ENCODE measurements around the gene RPL38. TPM values are rescaled to one million over a fixed set of nuclear protein-coding genes. Genes with fewer than 3 reads are reported as not detected.

RPL38 gene
- total RNA-seq, 1 donor from 2014 or later: 1,161 TPM

GRCh38 chr17:74204474-74204873, 996 bp downstream of the RPL38 start:
- intact Hi-C loops (cut with micrococcal nuclease): loop anchor here (5.0 kb wide), 2 partner anchors 308 to 533 kb away; partner anchors contain the start of gene RAB37
- DNase-seq (ENCODE audit: low spot score): no peak
- peaks cover 39% of the 10 kb centered on the region for H3K36me3 Mint-ChIP-seq (ENCODE audit: low read depth)
- H3K27me3 Mint-ChIP-seq (ENCODE audit: insufficient read depth): peaks cover 23% of the 10 kb centered on the region
- H3K4me3 Mint-ChIP-seq: peak overlapping the region; percentile 99
- no peaks in the 10 kb centered on the region for H3K9me3 Mint-ChIP-seq
- peaks cover 42% of the 10 kb centered on the region for H3K4me1 Mint-ChIP-seq (ENCODE audit: low read depth)
- peak overlapping the region; percentile 99 for H3K27ac Mint-ChIP-seq

GRCh38 chr17:74205274-74205673, 1.8 kb downstream of the RPL38 start:
- intact Hi-C loops (cut with micrococcal nuclease): no loop called here
- Mint-ChIP-seq H3K36me3 (ENCODE audit: low read depth) (peaks cover 47% of the 10 kb centered on the region), H3K4me3 (peak overlapping the region; percentile 99), H3K4me1 (ENCODE audit: low read depth) (peaks cover 41% of the 10 kb centered on the region), H3K27ac (peak overlapping the region; percentile 77), H3K9me3 (no peaks in the 10 kb centered on the region), H3K27me3 (ENCODE audit: insufficient read depth) (peaks cover 17% of the 10 kb centered on the region)
- DNase-seq (ENCODE audit: low spot score): no peak

- peaks cover 51% of the 10 kb centered on the region for H3K36me3 Mint-ChIP-seq (ENCODE audit: low read depth)
- intact Hi-C loops (cut with micrococcal nuclease): no loop called here
These were observed 2.9 kb downstream of the RPL38 start for GRCh38 chr17:74206332-74206818.

GRCh38 chr17:74210191-74211140, 7.0 kb downstream of the RPL38 start:
- Mint-ChIP-seq H3K4me3 (peak overlapping the region; percentile 50), H3K36me3 (ENCODE audit: low read depth) (peaks cover 47% of the 10 kb centered on the region), H3K9me3 (no peaks in the 10 kb centered on the region), H3K27ac (peak overlapping the region; percentile 80), H3K27me3 (ENCODE audit: insufficient read depth) (peaks cover 2% of the 10 kb centered on the region), H3K4me1 (ENCODE audit: low read depth) (peaks cover 53% of the 10 kb centered on the region)
- intact Hi-C loops (cut with micrococcal nuclease): loop anchor here (1.0 to 5.0 kb wide), 5 partner anchors 72 to 978 kb away; partner anchors contain the start of genes BTBD17 and CD300LB
- peak; percentile 63 for DNase-seq (ENCODE audit: low spot score)

More at GRCh38 chr17:74206332-74206818, 2.9 kb downstream of the RPL38 start:
- peaks cover 14% of the 10 kb centered on the region for H3K27me3 Mint-ChIP-seq (ENCODE audit: insufficient read depth)
- peaks cover 46% of the 10 kb centered on the region for H3K4me1 Mint-ChIP-seq (ENCODE audit: low read depth)
- no peak for DNase-seq (ENCODE audit: low spot score)
- H3K27ac Mint-ChIP-seq: peak overlapping the region; percentile 43
- H3K9me3 Mint-ChIP-seq: no peaks in the 10 kb centered on the region
- H3K4me3 Mint-ChIP-seq: peak overlapping the region; percentile 66

GRCh38 chr17:74211141-74211911, 7.8 kb downstream of the RPL38 start:
- Mint-ChIP-seq H3K9me3 (no peaks in the 10 kb centered on the region), H3K27ac (no peak overlapping the region), H3K4me1 (ENCODE audit: low read depth) (peaks cover 56% of the 10 kb centered on the region), H3K27me3 (ENCODE audit: insufficient read depth) (peaks cover 4% of the 10 kb centered on the region), H3K4me3 (peak overlapping the region; percentile 88), H3K36me3 (ENCODE audit: low read depth) (peaks cover 40% of the 10 kb centered on the region)
- no peak for DNase-seq (ENCODE audit: low spot score)
- intact Hi-C loops (cut with micrococcal nuclease): loop anchor here (2.0 to 5.0 kb wide), 3 partner anchors 71 to 979 kb away; partner anchors contain the start of gene CD300LB

- intact Hi-C loops (cut with micrococcal nuclease): loop anchor here (2.0 to 5.0 kb wide), 4 partner anchors 71 to 980 kb away; partner anchors contain the start of gene CD300LB
- no peak for DNase-seq (ENCODE audit: low spot score)
- Mint-ChIP-seq H3K4me1 (ENCODE audit: low read depth) (peaks cover 54% of the 10 kb centered on the region), H3K27ac (no peak overlapping the region), H3K36me3 (ENCODE audit: low read depth) (peaks cover 38% of the 10 kb centered on the region), H3K9me3 (no peaks in the 10 kb centered on the region), H3K27me3 (ENCODE audit: insufficient read depth) (peaks cover 4% of the 10 kb centered on the region), H3K4me3 (peak overlapping the region; percentile 88)
These were observed 8.4 kb downstream of the RPL38 start for GRCh38 chr17:74211912-74212208.

- Mint-ChIP-seq H3K4me1 (ENCODE audit: low read depth) (peaks cover 58% of the 10 kb centered on the region), H3K27me3 (ENCODE audit: insufficient read depth) (peaks cover 4% of the 10 kb centered on the region), H3K36me3 (ENCODE audit: low read depth) (peaks cover 39% of the 10 kb centered on the region), H3K27ac (peak overlapping the region; percentile 66), H3K9me3 (no peaks in the 10 kb centered on the region), H3K4me3 (peak overlapping the region; percentile 88)
- no peak for DNase-seq (ENCODE audit: low spot score)
- intact Hi-C loops (cut with micrococcal nuclease): loop anchor here (2.0 to 5.0 kb wide), 3 partner anchors 142 to 980 kb away; partner anchors contain the start of gene CD300LB
These were observed 8.9 kb downstream of the RPL38 start for GRCh38 chr17:74212209-74212912.

- H3K36me3 Mint-ChIP-seq (ENCODE audit: low read depth): peaks cover 34% of the 10 kb centered on the region
These were observed 9.7 kb downstream of the RPL38 start, which contains the start of gene TTYH2 for GRCh38 chr17:74212913-74213791. TTYH2 (plus strand) TSS chr17:74213571; CDS start chr17:74213588, 17 bp downstream.

GRCh38 chr17:74213861-74214391, 10.4 kb downstream of the RPL38 start:
- H3K27ac Mint-ChIP-seq: no peak overlapping the region

More at GRCh38 chr17:74212913-74213791, 9.7 kb downstream of the RPL38 start, which contains the start of gene TTYH2:
- H3K27ac Mint-ChIP-seq: peak within 1 kb of the TSS; percentile 66
- peaks cover 53% of the 10 kb centered on the region for H3K4me1 Mint-ChIP-seq (ENCODE audit: low read depth)
- peak; percentile 66 for DNase-seq (ENCODE audit: low spot score)
- H3K4me3 Mint-ChIP-seq: peak within 1 kb of the TSS; percentile 88
- intact Hi-C loops (cut with micrococcal nuclease): loop anchor here (1.0 to 5.0 kb wide), 5 partner anchors 10 to 981 kb away; partner anchors contain the start of genes CD300LB and RPL38
- peaks cover 4% of the 10 kb centered on the region for H3K27me3 Mint-ChIP-seq (ENCODE audit: insufficient read depth)
- H3K9me3 Mint-ChIP-seq: no peaks in the 10 kb centered on the region

GRCh38 chr17:74214484-74215341, 11.2 kb downstream of the RPL38 start:
- DNase-seq (ENCODE audit: low spot score): no peak
- Mint-ChIP-seq H3K9me3 (no peaks in the 10 kb centered on the region), H3K4me3 (peak overlapping the region; percentile 88), H3K36me3 (ENCODE audit: low read depth) (peaks cover 19% of the 10 kb centered on the region), H3K27ac (no peak overlapping the region), H3K4me1 (ENCODE audit: low read depth) (peaks cover 43% of the 10 kb centered on the region), H3K27me3 (ENCODE audit: insufficient read depth) (peaks cover 4% of the 10 kb centered on the region)
- intact Hi-C loops (cut with micrococcal nuclease): loop anchor here (5.0 kb wide), 2 partner anchors 318 to 982 kb away; partner anchors contain the start of gene CD300LB

More at GRCh38 chr17:74213861-74214391, 10.4 kb downstream of the RPL38 start:
- peaks cover 49% of the 10 kb centered on the region for H3K4me1 Mint-ChIP-seq (ENCODE audit: low read depth)
- H3K27me3 Mint-ChIP-seq (ENCODE audit: insufficient read depth): peaks cover 4% of the 10 kb centered on the region
- intact Hi-C loops (cut with micrococcal nuclease): loop anchor here (1.0 to 5.0 kb wide), 5 partner anchors 11 to 982 kb away; partner anchors contain the start of genes CD300LB and RPL38
- DNase-seq (ENCODE audit: low spot score): no peak
- H3K36me3 Mint-ChIP-seq (ENCODE audit: low read depth): peaks cover 26% of the 10 kb centered on the region
- H3K4me3 Mint-ChIP-seq: peak overlapping the region; percentile 88
- no peaks in the 10 kb centered on the region for H3K9me3 Mint-ChIP-seq
